GM18951 (cell line): Measurements from ENCODE around the gene SLC4A3.

Experiments
- POLR2A ChIP-seq: IDR thresholded peaks from 4 replicates; pipeline ENCODE4 v1.6.1; 2011; ENCODE audit warnings: mild to moderate bottlenecking; ENCODE audit not compliant: insufficient read length, insufficient read depth; ENCODE audit errors: extremely low read depth
- in situ Hi-C: fragments of 300-500 bp; cut with MboI; formaldehyde crosslinking; loops from one replicate; pipeline ENCODE4 v1.12.0; 2022; ENCODE audit warnings: low sequenced_read_pairs, mixed read lengths, inconsistent platforms; ENCODE audit not compliant: unreplicated experiment

Gene SLC4A3

GRCh38 chr2:219632760-219633105 lies 5.3 kb downstream of the SLC4A3 start:
- TF ChIP-seq POLR2A, result no peak
- in situ Hi-C loops, result no loop called here

- in situ Hi-C loops, result no loop called here
- no peak for TF ChIP-seq POLR2A
Measured at GRCh38 chr2:219633276-219634065, 6.0 kb downstream of the SLC4A3 start.

GRCh38 chr2:219634171-219634940 lies 6.9 kb downstream of the SLC4A3 start:
- no peak for TF ChIP-seq POLR2A
- in situ Hi-C loops, result no loop called here

- no peak for TF ChIP-seq POLR2A
- in situ Hi-C loops, result no loop called here
Measured at GRCh38 chr2:219634951-219635751, 7.7 kb downstream of the SLC4A3 start.

- in situ Hi-C loops, result no loop called here
- TF ChIP-seq POLR2A, result no peak
Measured at GRCh38 chr2:219636144-219636915, 8.9 kb downstream of the SLC4A3 start.

- no peak for TF ChIP-seq POLR2A
- in situ Hi-C loops, result no loop called here
Measured at GRCh38 chr2:219636941-219637841, 9.8 kb downstream of the SLC4A3 start.

- in situ Hi-C loops, result no loop called here
- TF ChIP-seq POLR2A, result no peak
Measured at GRCh38 chr2:219637842-219638185, 10.4 kb downstream of the SLC4A3 start.

GRCh38 chr2:219638217-219638947 lies 11.0 kb downstream of the SLC4A3 start:
- no peak for TF ChIP-seq POLR2A
- in situ Hi-C loops, result no loop called here

- TF ChIP-seq POLR2A, result no peak
- in situ Hi-C loops, result no loop called here
Measured at GRCh38 chr2:219638948-219639755, 11.7 kb downstream of the SLC4A3 start.

GRCh38 chr2:219641390-219642068 lies 14.1 kb downstream of the SLC4A3 start:
- in situ Hi-C loops, result no loop called here
- TF ChIP-seq POLR2A, result no peak

GRCh38 chr2:219642069-219642454 lies 14.6 kb downstream of the SLC4A3 start:
- in situ Hi-C loops, result no loop called here
- no peak for TF ChIP-seq POLR2A
